Adrenal gland (tissue), 5 donors: ENCODE data around the gene TOMM5.

Experiments used
- POLR2A ChIP-seq, 2 donors: fragments of 450-650 bp; IDR thresholded peaks; one replicate each; pipeline ENCODE4 v1.6.1; 2017; ENCODE audit warnings: antibody characterized with exemption in 2 of 2, mild to moderate bottlenecking in 2 of 2, moderate library complexity in 1 of 2
- TF ChIP-seq, protein P1 (sequence below), 6 experiments: fragments of 450-650 bp in 4 of 6; fragments of 200-600 bp in 2 of 6; sonication (generic) in 1 of 6; IDR thresholded peaks; 1 replicate in 5 of 6; 2 replicates in 1 of 6; pipeline versions ENCODE4 v1.5.1 to v1.8.0; 2016 to 2021; ENCODE audit warnings: antibody characterized with exemption in 6 of 6, mild to moderate bottlenecking in 2 of 6, moderate library complexity in 1 of 6
- donor health status: DM: no; HTN: no; CAD: no.

DNA sequence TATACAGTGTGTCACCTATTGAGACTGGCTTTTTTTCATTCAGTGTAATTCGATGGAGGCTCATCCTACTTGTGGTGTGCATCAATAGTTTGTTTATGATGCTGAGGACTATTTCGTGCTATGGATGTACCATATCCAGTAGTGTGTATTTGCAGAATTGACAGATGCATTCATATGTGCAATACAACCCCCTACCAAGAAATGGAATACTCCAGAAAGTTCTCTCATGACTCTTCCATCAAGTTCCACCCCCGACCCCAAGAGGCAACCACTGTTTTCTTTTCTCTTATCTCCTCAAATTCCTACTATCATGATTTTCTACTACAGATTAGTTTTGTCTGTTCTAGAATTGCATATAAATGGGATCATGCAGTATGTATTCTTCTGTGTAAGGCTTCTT, 38.1 kb downstream of the TOMM5 start:
- TF ChIP-seq, protein P1, sequence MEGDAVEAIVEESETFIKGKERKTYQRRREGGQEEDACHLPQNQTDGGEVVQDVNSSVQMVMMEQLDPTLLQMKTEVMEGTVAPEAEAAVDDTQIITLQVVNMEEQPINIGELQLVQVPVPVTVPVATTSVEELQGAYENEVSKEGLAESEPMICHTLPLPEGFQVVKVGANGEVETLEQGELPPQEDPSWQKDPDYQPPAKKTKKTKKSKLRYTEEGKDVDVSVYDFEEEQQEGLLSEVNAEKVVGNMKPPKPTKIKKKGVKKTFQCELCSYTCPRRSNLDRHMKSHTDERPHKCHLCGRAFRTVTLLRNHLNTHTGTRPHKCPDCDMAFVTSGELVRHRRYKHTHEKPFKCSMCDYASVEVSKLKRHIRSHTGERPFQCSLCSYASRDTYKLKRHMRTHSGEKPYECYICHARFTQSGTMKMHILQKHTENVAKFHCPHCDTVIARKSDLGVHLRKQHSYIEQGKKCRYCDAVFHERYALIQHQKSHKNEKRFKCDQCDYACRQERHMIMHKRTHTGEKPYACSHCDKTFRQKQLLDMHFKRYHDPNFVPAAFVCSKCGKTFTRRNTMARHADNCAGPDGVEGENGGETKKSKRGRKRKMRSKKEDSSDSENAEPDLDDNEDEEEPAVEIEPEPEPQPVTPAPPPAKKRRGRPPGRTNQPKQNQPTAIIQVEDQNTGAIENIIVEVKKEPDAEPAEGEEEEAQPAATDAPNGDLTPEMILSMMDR (IDR thresholded peaks at IDR 0.05): no peak
- TF ChIP-seq POLR2A (IDR thresholded peaks at IDR 0.05): no peak
